ENCODE data around the gene SDSL.

Gene SDSL

GRCh38 chr12:113413488-113413939 is 8.7 kb upstream of the SDSL start:
- no peak for TF ChIP-seq CTCF (IDR thresholded peaks at IDR 0.05; ENCODE audit: extremely low read depth, missing control alignments)
- no peak for DNase-seq (ENCODE audit: low spot score)

- TF ChIP-seq CTCF (IDR thresholded peaks at IDR 0.05; ENCODE audit: extremely low read depth, missing control alignments), result no peak
- DNase-seq (ENCODE audit: low spot score), result no peak
Measured at GRCh38 chr12:113414519-113415038, 7.6 kb upstream of the SDSL start.

GRCh38 chr12:113416091-113416754 is 6.0 kb upstream of the SDSL start:
- no peak for DNase-seq (ENCODE audit: low spot score)
- TF ChIP-seq CTCF (IDR thresholded peaks at IDR 0.05; ENCODE audit: extremely low read depth, missing control alignments), result no peak

GRCh38 chr12:113418213-113418879 is 3.8 kb upstream of the SDSL start:
- TF ChIP-seq CTCF (IDR thresholded peaks at IDR 0.05; ENCODE audit: extremely low read depth, missing control alignments), result no peak
- no peak for DNase-seq (ENCODE audit: low spot score)

GRCh38 chr12:113420996-113421595 is 1.1 kb upstream of the SDSL start:
- no peak for DNase-seq (ENCODE audit: low spot score)
- no peak for TF ChIP-seq CTCF (IDR thresholded peaks at IDR 0.05; ENCODE audit: extremely low read depth, missing control alignments)

- no peak for DNase-seq (ENCODE audit: low spot score)
- TF ChIP-seq CTCF (IDR thresholded peaks at IDR 0.05; ENCODE audit: extremely low read depth, missing control alignments), result no peak
Measured at GRCh38 chr12:113422886-113423669, 898 bp downstream of the SDSL start.

Data from GM20000 (cell line).